HEK293 (cell line): Measurements from ENCODE around the gene HHAT.

Experiments
- CTCF ChIP-seq: fragments of 450-650 bp; formaldehyde crosslinking; IDR thresholded peaks from 2 replicates; pipeline ENCODE4 v1.5.1; 2016; ENCODE audit warnings: missing biosample characterization, missing genetic modification characterization
- TSHZ1 ChIP-seq: fragments of 450-650 bp; formaldehyde crosslinking; IDR thresholded peaks from 2 replicates; pipeline ENCODE4 v1.5.1; 2016; ENCODE audit warnings: missing biosample characterization, missing genetic modification characterization, borderline replicate concordance
- ZBTB49 ChIP-seq: fragments of 450-650 bp; formaldehyde crosslinking; IDR thresholded peaks from 2 replicates; pipeline ENCODE4 v1.5.1; 2016; ENCODE audit warnings: missing biosample characterization, missing genetic modification characterization, low read depth
- ZNF266 ChIP-seq: fragments of 450-650 bp; formaldehyde crosslinking; IDR thresholded peaks from 2 replicates; pipeline ENCODE4 v1.5.1; 2016; ENCODE audit warnings: missing biosample characterization, missing genetic modification characterization, low read depth

DNA sequence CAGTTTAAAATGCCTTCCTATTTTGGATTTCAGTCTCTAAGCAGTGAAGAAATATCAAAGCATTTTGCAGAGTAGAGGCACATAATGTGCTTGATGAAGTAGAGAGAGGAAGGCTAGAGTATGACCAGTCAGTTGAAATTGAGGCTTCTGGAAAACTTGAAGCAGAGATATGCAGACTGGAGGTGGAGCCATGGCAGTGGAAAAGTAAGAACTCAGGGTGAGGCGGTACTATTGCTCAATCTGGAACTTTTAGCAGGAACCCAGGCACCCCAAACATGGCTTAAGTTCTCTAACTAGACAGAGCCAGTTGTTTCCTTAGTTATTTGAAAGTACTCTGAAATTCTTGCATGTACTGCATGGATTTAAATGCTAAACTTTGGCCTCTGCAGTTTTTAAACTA, 288.6 kb downstream of the HHAT start:
- TF ChIP-seq TSHZ1 (tag by site-specific recombination) = no peak
- no peak for TF ChIP-seq ZBTB49
- no peak for TF ChIP-seq CTCF (tag by site-specific recombination)
- no peak for TF ChIP-seq ZNF266
